ENCODE data around the gene DYRK3. TPM values are rescaled to one million over a fixed set of nuclear protein-coding genes. Genes with fewer than 3 reads are reported as not detected.

DYRK3 gene
- total RNA-seq, 4 donors from 2014 or later: 2.2 to 4.7 (median 4.1) TPM

GRCh38 chr1:206651014-206651413 lies 15.7 kb downstream of the DYRK3 start:
- 97% methylated on average over 3 of the region's 3 CpGs for WGBS

DNA sequence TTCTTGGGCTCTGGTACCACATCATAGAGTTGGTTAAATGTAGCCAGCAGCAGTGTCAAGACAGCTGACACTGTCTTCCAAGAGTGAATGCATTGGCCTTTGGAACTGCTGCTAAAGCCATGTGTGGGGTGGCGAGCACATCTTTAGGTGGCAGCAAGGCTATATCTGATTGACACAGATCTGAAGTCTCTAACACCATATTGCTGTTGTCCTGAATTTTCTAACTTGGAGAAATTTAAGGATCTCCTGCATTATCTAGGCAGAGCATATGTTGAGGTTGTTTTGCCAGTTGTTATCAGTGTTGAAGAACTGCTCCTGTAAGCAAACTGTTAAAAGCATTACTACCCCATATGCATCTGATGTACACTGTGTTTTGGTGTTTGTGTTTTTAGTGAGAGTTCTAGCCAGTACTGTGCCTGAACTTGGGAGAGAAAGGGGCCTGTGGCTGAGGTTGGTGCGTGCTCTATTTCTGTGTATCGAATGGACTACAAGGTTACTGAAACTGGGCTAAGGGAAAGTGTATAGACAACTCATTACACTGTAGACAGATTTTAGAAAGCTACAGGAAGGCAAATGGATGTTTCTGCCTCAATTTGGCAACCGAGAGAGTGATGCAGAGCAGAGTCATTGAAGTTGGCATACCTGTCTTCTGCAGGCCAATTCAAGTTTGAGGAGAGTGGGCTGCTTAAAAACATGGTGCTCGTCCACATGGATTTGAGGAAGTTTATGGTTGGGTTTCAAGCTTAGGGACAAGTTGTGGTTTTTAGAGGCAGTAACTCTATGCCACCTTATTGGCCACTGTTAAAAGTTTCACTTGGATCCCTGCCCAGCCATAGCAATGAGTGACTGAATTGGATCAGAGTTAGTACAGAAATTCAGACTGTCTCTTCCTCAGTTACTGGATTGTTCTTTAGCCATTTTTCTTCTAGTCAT lies 16.9 kb downstream of the DYRK3 start:
- TF ChIP-seq EP300 (IDR thresholded peaks at IDR 0.05): no peak
- TF ChIP-seq CTCF (IDR thresholded peaks at IDR 0.05): no peak
- no peak for TF ChIP-seq POLR2A (IDR thresholded peaks at IDR 0.05)
- H3K36me3 ChIP-seq: peaks cover 8% of the 10 kb centered on the region
- DNase-seq (ENCODE audit: low spot score in 2 of 2): no peak
- no peaks in the 10 kb centered on the region for H3K9me3 ChIP-seq
- H3K4me3 ChIP-seq: no peak overlapping the region
- no peak overlapping the region for H3K27ac ChIP-seq
- H3K4me1 ChIP-seq: peaks cover 7% of the 10 kb centered on the region
- WGBS: 88% methylated on average over 5 of the region's 5 CpGs
- no peaks in the 10 kb centered on the region for H3K27me3 ChIP-seq

More at GRCh38 chr1:206651014-206651413, 15.7 kb downstream of the DYRK3 start:
- DNase-seq (ENCODE audit: low spot score in 2 of 2): no peak
- no peaks in the 10 kb centered on the region for H3K27me3 ChIP-seq
- no peak overlapping the region for H3K4me3 ChIP-seq
- H3K9me3 ChIP-seq: no peaks in the 10 kb centered on the region
- peaks cover 8% of the 10 kb centered on the region for H3K36me3 ChIP-seq
- no peak for TF ChIP-seq POLR2AphosphoS5 (IDR thresholded peaks at IDR 0.05)
- TF ChIP-seq POLR2A (IDR thresholded peaks at IDR 0.05): no peak
- no peak for TF ChIP-seq EP300 (IDR thresholded peaks at IDR 0.05)
- TF ChIP-seq CTCF (IDR thresholded peaks at IDR 0.05): no peak
- H3K27ac ChIP-seq: no peak overlapping the region
- peaks cover 5% of the 10 kb centered on the region for H3K4me1 ChIP-seq

GRCh38 chr1:206653715-206654459 lies 18.6 kb downstream of the DYRK3 start:
- 55% methylated on average over 7 of the region's 7 CpGs for WGBS
- H3K4me1 ChIP-seq: peaks cover 14% of the 10 kb centered on the region
- no peak for DNase-seq (ENCODE audit: low spot score in 2 of 2)
- TF ChIP-seq POLR2AphosphoS5 (IDR thresholded peaks at IDR 0.05) (no peak), CTCF (IDR thresholded peaks at IDR 0.05) (no peak), EP300 (IDR thresholded peaks at IDR 0.05) (no peak)
- no peak overlapping the region for H3K4me3 ChIP-seq
- H3K27me3 ChIP-seq: no peaks in the 10 kb centered on the region
- H3K9me3 ChIP-seq: no peaks in the 10 kb centered on the region
- H3K27ac ChIP-seq: no peak overlapping the region
- no peaks in the 10 kb centered on the region for H3K36me3 ChIP-seq

DNA sequence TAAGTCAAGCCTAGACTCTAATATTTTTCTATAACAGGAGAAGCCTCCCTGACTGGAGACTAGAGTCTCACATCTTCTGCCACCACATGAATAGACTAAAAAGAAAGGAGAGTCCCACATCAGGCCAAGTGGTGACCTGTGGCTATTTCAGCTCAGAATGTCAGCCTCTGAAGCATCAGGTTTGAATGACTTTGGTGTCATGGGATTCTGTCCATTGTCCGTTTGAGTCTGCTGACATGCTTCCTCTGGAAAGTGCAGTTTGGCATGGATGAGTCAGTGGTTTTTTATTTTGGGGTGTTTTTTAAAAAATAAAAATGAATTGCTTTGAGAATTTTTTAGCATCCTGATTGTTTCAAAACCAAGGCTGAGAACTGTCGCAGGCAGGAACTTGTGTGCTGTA lies 19.5 kb downstream of the DYRK3 start:
- no peak for TF ChIP-seq EP300 (IDR thresholded peaks at IDR 0.05)
- TF ChIP-seq CTCF (IDR thresholded peaks at IDR 0.05): no peak
- no peak for TF ChIP-seq POLR2A (IDR thresholded peaks at IDR 0.05)
- TF ChIP-seq POLR2AphosphoS5 (IDR thresholded peaks at IDR 0.05): no peak
- WGBS: 70% methylated on average over 2 of the region's 2 CpGs
- Histone ChIP-seq H3K36me3 (no peaks in the 10 kb centered on the region), H3K4me3 (no peak overlapping the region), H3K27ac (no peak overlapping the region), H3K4me1 (peaks cover 14% of the 10 kb centered on the region), H3K27me3 (no peaks in the 10 kb centered on the region), H3K9me3 (no peaks in the 10 kb centered on the region)
- no peak for DNase-seq (ENCODE audit: low spot score in 2 of 2)

DNA sequence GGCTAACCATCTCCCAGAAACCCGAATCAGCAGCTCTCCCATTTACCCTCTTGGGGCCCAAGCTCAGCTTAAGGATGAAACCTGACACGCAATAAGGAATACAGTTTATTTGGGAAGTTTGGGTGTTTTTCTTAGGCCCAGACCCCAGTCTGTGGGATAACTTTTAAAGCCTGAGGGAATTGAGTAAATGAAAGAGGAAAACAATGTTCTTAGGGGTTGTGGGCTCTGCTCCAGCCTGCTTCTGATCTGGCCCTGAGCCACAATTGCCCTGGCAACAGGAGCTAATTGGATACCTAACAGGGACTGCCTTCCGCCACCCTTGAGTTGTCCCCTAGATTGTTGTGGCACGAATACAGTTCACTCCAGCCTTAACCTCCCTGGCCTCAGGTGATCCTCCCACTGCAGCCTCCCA lies 20.1 kb downstream of the DYRK3 start:
- no peak for DNase-seq (ENCODE audit: low spot score in 2 of 2)
- H3K4me1 ChIP-seq: peaks cover 14% of the 10 kb centered on the region
- no peak for TF ChIP-seq POLR2A (IDR thresholded peaks at IDR 0.05)
- TF ChIP-seq POLR2AphosphoS5 (IDR thresholded peaks at IDR 0.05): no peak
- no peak for TF ChIP-seq EP300 (IDR thresholded peaks at IDR 0.05)
- no peak for TF ChIP-seq CTCF (IDR thresholded peaks at IDR 0.05)

More for the DNA sequence above, 20.1 kb downstream of the DYRK3 start:
- no peak overlapping the region for H3K27ac ChIP-seq
- no peaks in the 10 kb centered on the region for H3K9me3 ChIP-seq
- H3K4me3 ChIP-seq: no peak overlapping the region
- 63% methylated on average over 4 of the region's 4 CpGs for WGBS
- H3K27me3 ChIP-seq: no peaks in the 10 kb centered on the region
- H3K36me3 ChIP-seq: no peaks in the 10 kb centered on the region
